GM23248 (cell line): Measurements from ENCODE around the gene ARL6IP4. TPM values are rescaled to one million over a fixed set of nuclear protein-coding genes. Genes with fewer than 3 reads are reported as not detected.

ENCODE experiments used
- DNase-seq: peaks from one replicate; pipeline ENCODE4 v3.0.0-alpha.2; 2015
- H2AFZ ChIP-seq: fragments of 200-600 bp; sonication (generic); 2 replicates; pipeline ENCODE4 v1.6.1; 2016; ENCODE audit warnings: antibody characterized with exemption
- H3F3A ChIP-seq: fragments of 200-600 bp; sonication (generic); 2 replicates; pipeline ENCODE4 v1.6.1; 2016; ENCODE audit warnings: mild to moderate bottlenecking, antibody characterized with exemption, mixed run types; ENCODE audit not compliant: insufficient read depth
- H3K27ac ChIP-seq: fragments of 200-600 bp; sonication (generic); 2 replicates; pipeline ENCODE4 v1.5.1; 2016; ENCODE audit warnings: mild to moderate bottlenecking
- H3K27me3 ChIP-seq: fragments of 200-600 bp; sonication (generic); replicated peaks from 2 replicates; pipeline ENCODE4 v1.6.1; 2016; ENCODE audit warnings: mild to moderate bottlenecking; ENCODE audit not compliant: insufficient read depth
- H3K36me3 ChIP-seq: fragments of 200-600 bp; sonication (generic); 2 replicates; pipeline ENCODE4 v1.6.1; 2016; ENCODE audit warnings: low read depth, mild to moderate bottlenecking
- H3K4me1 ChIP-seq: fragments of 200-600 bp; sonication (generic); 2 replicates; pipeline ENCODE4 v1.6.1; 2016; ENCODE audit warnings: mild to moderate bottlenecking; ENCODE audit not compliant: insufficient read depth
- H3K4me2 ChIP-seq: fragments of 200-600 bp; sonication (generic); one replicate; pipeline ENCODE4 v1.6.1; 2016; ENCODE audit warnings: mild to moderate bottlenecking; ENCODE audit not compliant: unreplicated experiment
- H3K4me3 ChIP-seq: fragments of 200-600 bp; sonication (generic); 2 replicates; pipeline ENCODE4 v1.5.1; 2016; ENCODE audit warnings: mild to moderate bottlenecking
- H3K79me2 ChIP-seq: fragments of 200-600 bp; sonication (generic); 2 replicates; pipeline ENCODE4 v1.6.1; 2016; ENCODE audit warnings: mild to moderate bottlenecking; ENCODE audit not compliant: insufficient read depth
- H3K9ac ChIP-seq: fragments of 200-600 bp; sonication (generic); 2 replicates; pipeline ENCODE4 v1.6.1; 2016; ENCODE audit warnings: mild to moderate bottlenecking
- H3K9me2 ChIP-seq: fragments of 200-600 bp; sonication (generic); 2 replicates; pipeline ENCODE4 v1.6.1; 2016; ENCODE audit warnings: mixed run types, mild to moderate bottlenecking, moderate library complexity; ENCODE audit not compliant: insufficient read depth
- H3K9me3 ChIP-seq: fragments of 200-600 bp; sonication (generic); one replicate; pipeline ENCODE4 v1.6.1; 2017; ENCODE audit warnings: low read depth
- H4K20me1 ChIP-seq: fragments of 200-600 bp; sonication (generic); 2 replicates; pipeline ENCODE4 v1.6.0; 2016; ENCODE audit not compliant: insufficient read depth
- EZH2 ChIP-seq: fragments of 200-600 bp; sonication (generic); IDR thresholded peaks from 2 replicates; pipeline ENCODE4 v1.6.1; 2018; ENCODE audit warnings: antibody characterized with exemption, mild to moderate bottlenecking; ENCODE audit not compliant: insufficient read depth, poor library complexity, severe bottlenecking
- EZH2phosphoT487 ChIP-seq: fragments of 200-600 bp; sonication (generic); IDR thresholded peaks from 2 replicates; pipeline ENCODE4 v1.6.1; 2018; ENCODE audit warnings: antibody characterized with exemption, moderate library complexity, mild to moderate bottlenecking, low read depth; ENCODE audit not compliant: insufficient read depth
- WGBS, 2 experiments: methylation state at CpG; one replicate each; pipeline ENCODE4 v1.1.6; 2015 to 2017; ENCODE audit warnings: low lambda C conversion rate in 2 of 2, low coverage in 1 of 2; ENCODE audit errors: missing lambda C conversion rate in 2 of 2; 5-methylcytosine and 5-hydroxymethylcytosine counted together
- in situ Hi-C: fragments of 300-500 bp; cut with MboI; formaldehyde crosslinking; loops from 2 replicates; pipeline ENCODE4 v1.15.0; 2020
- polyA plus RNA-seq: library from polyadenylated mRNA; unstranded; fragments of >200 nt; fragmentation: Nextera tagmentation; extraction: Ambion mirVana; gene quantifications from 2 replicates; pipeline ENCODE4 v1.2.1, GENCODE V29; 2016
- total RNA-seq: library from RNA; depleted of rRNA; stranded (reverse); fragments of >200 nt; shearing (Covaris generic); gene quantifications from 2 replicates; pipeline ENCODE4 v1.2.3, GENCODE V29; 2014

ARL6IP4 gene
- total and polyA plus RNA-seq, 2 experiments from 2014 or later = 150 to 259 TPM

- Histone ChIP-seq H3K36me3 (no peaks in the 10 kb centered on the region), H3K79me2 (peaks cover 26% of the 10 kb centered on the region), H2AFZ (no peak overlapping the region), H4K20me1 (no peaks in the 10 kb centered on the region), H3K9me3 (no peaks in the 10 kb centered on the region), H3K9ac (no peak overlapping the region), H3K4me1 (peaks cover 11% of the 10 kb centered on the region; the same call in 1 of the 2 replicates), H3K4me2 (no peak overlapping the region), H3K27me3 (no peaks in the 10 kb centered on the region), H3F3A (no peaks in the 10 kb centered on the region), H3K4me3 (no peak overlapping the region), H3K27ac (no peak overlapping the region), H3K9me2 (no peaks in the 10 kb centered on the region)
- TF ChIP-seq EZH2phosphoT487 (no peak), EZH2 (no peak)
- 87 to 88% methylated on average over 45 of the region's 45 CpGs for WGBS, 2 experiments
- DNase-seq = no peak
- in situ Hi-C loops = no loop called here
These were observed 5.1 kb downstream of the ARL6IP4 start for GRCh38 chr12:122985338-122986257.

- TF ChIP-seq EZH2 (no peak), EZH2phosphoT487 (no peak)
- Histone ChIP-seq H3K27ac (no peak overlapping the region), H3K79me2 (peaks cover 19% of the 10 kb centered on the region), H3K4me1 (peaks cover 11% of the 10 kb centered on the region; the same call in 1 of the 2 replicates), H3K9ac (no peak overlapping the region), H3K27me3 (no peaks in the 10 kb centered on the region), H2AFZ (no peak overlapping the region), H3K9me3 (no peaks in the 10 kb centered on the region), H3K4me2 (no peak overlapping the region), H3K4me3 (no peak overlapping the region), H4K20me1 (no peaks in the 10 kb centered on the region), H3K36me3 (no peaks in the 10 kb centered on the region), H3F3A (no peaks in the 10 kb centered on the region), H3K9me2 (no peaks in the 10 kb centered on the region)
- in situ Hi-C loops = no loop called here
- no peak for DNase-seq
- WGBS, 2 experiments = 93 to 97% methylated on average over 34 to 36 of the region's 40 CpGs
These were observed 5.9 kb downstream of the ARL6IP4 start for GRCh38 chr12:122986258-122986871.

GRCh38 chr12:122987086-122987951, 6.8 kb downstream of the ARL6IP4 start:
- Histone ChIP-seq H3K79me2 (peaks cover 10% of the 10 kb centered on the region), H3K4me1 (peaks cover 3% of the 10 kb centered on the region; the same call in 1 of the 2 replicates), H3F3A (no peaks in the 10 kb centered on the region), H3K4me3 (no peak overlapping the region), H4K20me1 (no peaks in the 10 kb centered on the region), H3K27me3 (no peaks in the 10 kb centered on the region), H3K36me3 (no peaks in the 10 kb centered on the region), H3K9me2 (no peaks in the 10 kb centered on the region), H3K27ac (no peak overlapping the region), H3K9me3 (no peaks in the 10 kb centered on the region), H2AFZ (no peak overlapping the region), H3K4me2 (no peak overlapping the region), H3K9ac (no peak overlapping the region)
- TF ChIP-seq EZH2phosphoT487 (no peak), EZH2 (no peak)
- DNase-seq = no peak
- whole genome bisulfite sequencing, 2 experiments = 91 to 92% methylated on average over 34 to 39 of the region's 39 CpGs
- in situ Hi-C loops = no loop called here

DNA sequence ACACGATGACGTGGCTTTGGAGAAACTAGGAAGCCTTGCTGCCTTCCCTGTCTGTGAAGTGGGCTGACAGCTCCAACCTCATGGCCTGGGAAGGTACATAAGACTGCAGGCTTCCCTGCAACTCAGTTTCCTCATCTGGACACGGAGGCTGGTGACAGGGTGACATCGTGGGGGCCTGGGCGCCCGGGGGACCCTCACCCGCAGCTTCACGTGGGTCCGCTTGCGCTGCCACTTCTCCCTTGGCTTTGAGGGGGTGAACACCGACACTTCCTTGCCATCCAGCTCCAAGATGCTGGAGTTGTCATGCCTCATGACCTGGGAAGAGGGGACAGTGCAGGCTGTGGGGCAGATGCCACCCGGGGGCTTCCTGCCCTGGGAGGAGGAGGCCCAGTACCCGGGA, 7.6 kb downstream of the ARL6IP4 start:
- H3K27ac ChIP-seq = no peak overlapping the region
- no peaks in the 10 kb centered on the region for H3K4me1 ChIP-seq
- H4K20me1 ChIP-seq = no peaks in the 10 kb centered on the region
- no peaks in the 10 kb centered on the region for H3K27me3 ChIP-seq
- no peaks in the 10 kb centered on the region for H3K36me3 ChIP-seq
- H3K9me2 ChIP-seq = no peaks in the 10 kb centered on the region
- in situ Hi-C loops = no loop called here
- no peak overlapping the region for H3K9ac ChIP-seq
- H3F3A ChIP-seq = no peaks in the 10 kb centered on the region
- DNase-seq = no peak
- H3K9me3 ChIP-seq = no peaks in the 10 kb centered on the region
- H2AFZ ChIP-seq = no peak overlapping the region
- 85 to 89% methylated on average over 13 of the region's 13 CpGs for WGBS, 2 experiments
- H3K4me3 ChIP-seq = no peak overlapping the region
- H3K4me2 ChIP-seq = no peak overlapping the region
- TF ChIP-seq EZH2 (no peak), EZH2phosphoT487 (no peak)
- H3K79me2 ChIP-seq = peaks cover 2% of the 10 kb centered on the region; the same call in 1 of the 2 replicates
